Karpas-422 (cell line): ENCODE data around the gene NEDD4. TPM values are rescaled to one million over a fixed set of nuclear protein-coding genes. Genes with fewer than 3 reads are reported as not detected.
A peak's percentile ranks its signal among the peaks of the same experiment; 100 is the strongest.

Experiments
- DNase-seq: peaks from one replicate; pipeline ENCODE4 v3.0.0-alpha.2; 2015
- H2AFZ ChIP-seq: fragments of 200-600 bp; sonication (generic); 2 replicates; pipeline ENCODE4 v1.6.1; 2014; ENCODE audit warnings: antibody characterized with exemption, low read length, mixed read lengths
- H3K27ac ChIP-seq: fragments of 200-600 bp; sonication (generic); 2 replicates; pipeline ENCODE4 v1.5.1; 2014; ENCODE audit warnings: mild to moderate bottlenecking, low read length, moderate library complexity
- H3K27me3 ChIP-seq: fragments of 200-600 bp; sonication (generic); 2 replicates; pipeline ENCODE4 v1.6.1; 2014; ENCODE audit warnings: low read length, mixed read lengths
- H3K36me3 ChIP-seq: fragments of 200-600 bp; sonication (generic); 2 replicates; pipeline ENCODE4 v1.6.1; 2014; ENCODE audit warnings: low read length, mixed read lengths; ENCODE audit not compliant: insufficient read depth
- H3K4me1 ChIP-seq: fragments of 200-600 bp; sonication (generic); 2 replicates; pipeline ENCODE4 v1.6.1; 2014; ENCODE audit warnings: mild to moderate bottlenecking, low read length, mixed read lengths
- H3K4me2 ChIP-seq: fragments of 200-600 bp; sonication (generic); 2 replicates; pipeline ENCODE4 v1.6.1; 2014; ENCODE audit warnings: low read length, low read depth, mild to moderate bottlenecking; ENCODE audit not compliant: poor library complexity, severe bottlenecking
- H3K4me3 ChIP-seq: fragments of 200-600 bp; sonication (generic); 2 replicates; pipeline ENCODE4 v1.5.1; 2014; ENCODE audit warnings: mild to moderate bottlenecking, antibody characterized with exemption, low read length, mixed read lengths
- H3K79me2 ChIP-seq: fragments of 200-600 bp; sonication (generic); 2 replicates; pipeline ENCODE4 v1.6.1; 2014; ENCODE audit warnings: mild to moderate bottlenecking, low read length, mixed read lengths
- H3K9ac ChIP-seq: fragments of 200-600 bp; sonication (generic); 2 replicates; pipeline ENCODE4 v1.6.0; 2014; ENCODE audit warnings: low read length
- H3K9me2 ChIP-seq: fragments of 200-600 bp; sonication (generic), shearing (Covaris generic); replicated peaks from 2 replicates; pipeline ENCODE4 v1.6.0; 2014; ENCODE audit warnings: mild to moderate bottlenecking, low read length, moderate library complexity; ENCODE audit not compliant: insufficient read depth
- H3K9me3 ChIP-seq: fragments of 300-700, 200-600 bp; sonication (generic); 2 replicates; pipeline ENCODE4 v1.6.1; 2014; ENCODE audit warnings: low read length, mixed read lengths
- H4K20me1 ChIP-seq: fragments of 200-600 bp; sonication (generic); 2 replicates; pipeline ENCODE4 v1.6.1; 2014; ENCODE audit warnings: mild to moderate bottlenecking, antibody characterized with exemption, low read length, low read depth; ENCODE audit not compliant: insufficient read depth
- total RNA-seq: library from RNA; depleted of rRNA; stranded (reverse); fragments of >200 nt; shearing (Covaris generic); gene quantifications from 2 replicates; pipeline ENCODE4 v1.2.3, GENCODE V29; 2014; ENCODE audit warnings: low replicate concordance

Gene NEDD4
- total RNA-seq, 1 experiment from 2014 or later = 6.3 TPM

DNA sequence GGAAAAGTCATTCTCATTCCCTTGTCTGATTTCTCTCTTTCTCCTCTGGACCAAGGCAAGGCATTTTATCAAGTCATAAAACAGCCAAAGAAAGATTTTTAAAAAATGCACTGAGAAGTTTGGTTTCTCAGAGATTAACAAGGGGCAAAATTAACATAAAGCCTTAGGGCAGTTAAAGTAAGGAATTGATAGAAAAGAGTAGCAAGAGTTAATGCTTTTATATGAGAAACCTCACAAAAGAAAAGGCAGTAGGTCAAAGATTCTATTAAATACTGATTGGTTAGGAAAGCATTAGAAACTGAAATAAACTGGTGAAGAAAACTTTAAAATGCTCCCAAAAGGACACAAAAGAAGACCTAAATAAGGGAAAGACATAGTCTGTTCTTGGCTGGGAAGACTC is 129.5 kb downstream of the NEDD4 start:
- H4K20me1 ChIP-seq = no peaks in the 10 kb centered on the region
- no peak overlapping the region for H2AFZ ChIP-seq
- H3K79me2 ChIP-seq = no peaks in the 10 kb centered on the region
- no peaks in the 10 kb centered on the region for H3K4me1 ChIP-seq
- no peaks in the 10 kb centered on the region for H3K36me3 ChIP-seq
- no peak overlapping the region for H3K27ac ChIP-seq
- no peak overlapping the region for H3K4me3 ChIP-seq
- DNase-seq = no peak
- H3K9me2 ChIP-seq = no peaks in the 10 kb centered on the region
- no peak overlapping the region for H3K9ac ChIP-seq
- no peak overlapping the region for H3K4me2 ChIP-seq
- no peaks in the 10 kb centered on the region for H3K9me3 ChIP-seq
- H3K27me3 ChIP-seq = no peaks in the 10 kb centered on the region

- H3K4me1 ChIP-seq = no peaks in the 10 kb centered on the region
- no peaks in the 10 kb centered on the region for H3K9me3 ChIP-seq
- no peak overlapping the region for H3K27ac ChIP-seq
- H3K9me2 ChIP-seq = no peaks in the 10 kb centered on the region
- H3K36me3 ChIP-seq = no peaks in the 10 kb centered on the region
- no peak overlapping the region for H3K4me2 ChIP-seq
- DNase-seq = no peak
- H3K9ac ChIP-seq = no peak overlapping the region
- no peaks in the 10 kb centered on the region for H3K27me3 ChIP-seq
- H4K20me1 ChIP-seq = no peaks in the 10 kb centered on the region
- H2AFZ ChIP-seq = no peak overlapping the region
- no peaks in the 10 kb centered on the region for H3K79me2 ChIP-seq
- H3K4me3 ChIP-seq = no peak overlapping the region
These were observed 132.3 kb downstream of the NEDD4 start for GRCh38 chr15:55861115-55861514.

GRCh38 chr15:55860468-55860867 is 132.9 kb downstream of the NEDD4 start:
- Histone ChIP-seq H3K27ac (no peak overlapping the region), H3K27me3 (no peaks in the 10 kb centered on the region)
- DNase-seq = no peak

DNA sequence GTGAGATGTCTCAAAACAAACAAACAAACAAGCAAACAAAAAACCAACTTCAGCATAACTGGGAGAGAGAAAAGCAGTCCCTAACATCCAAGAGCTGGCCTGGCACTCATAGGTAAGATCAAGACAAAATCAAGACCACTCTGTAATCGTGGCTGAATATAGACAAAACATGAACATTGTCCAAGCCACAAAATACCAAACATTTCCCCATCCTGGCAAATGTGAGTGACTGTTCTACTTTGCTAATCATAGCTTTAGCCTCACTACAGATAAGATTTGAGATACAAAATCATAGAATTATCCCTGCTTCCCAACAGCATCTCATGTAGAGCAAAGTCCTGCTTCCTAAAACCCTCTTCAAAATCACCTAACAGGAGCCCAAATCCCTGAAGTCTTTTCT is 133.7 kb downstream of the NEDD4 start:
- Histone ChIP-seq H3K27ac (no peak overlapping the region), H3K4me2 (no peak overlapping the region), H3K9me2 (no peaks in the 10 kb centered on the region), H2AFZ (no peak overlapping the region), H3K27me3 (no peaks in the 10 kb centered on the region), H3K36me3 (no peaks in the 10 kb centered on the region), H3K9ac (no peak overlapping the region), H3K79me2 (no peaks in the 10 kb centered on the region), H3K4me1 (no peaks in the 10 kb centered on the region), H3K9me3 (no peaks in the 10 kb centered on the region), H3K4me3 (no peak overlapping the region), H4K20me1 (no peaks in the 10 kb centered on the region)
- DNase-seq = no peak

More at GRCh38 chr15:55860468-55860867, 132.9 kb downstream of the NEDD4 start:
- Histone ChIP-seq H2AFZ (no peak overlapping the region), H3K79me2 (no peaks in the 10 kb centered on the region), H3K36me3 (no peaks in the 10 kb centered on the region), H3K4me1 (no peaks in the 10 kb centered on the region), H3K9me3 (no peaks in the 10 kb centered on the region), H3K4me2 (no peak overlapping the region), H4K20me1 (no peaks in the 10 kb centered on the region), H3K9ac (no peak overlapping the region), H3K9me2 (no peaks in the 10 kb centered on the region), H3K4me3 (no peak overlapping the region)

DNA sequence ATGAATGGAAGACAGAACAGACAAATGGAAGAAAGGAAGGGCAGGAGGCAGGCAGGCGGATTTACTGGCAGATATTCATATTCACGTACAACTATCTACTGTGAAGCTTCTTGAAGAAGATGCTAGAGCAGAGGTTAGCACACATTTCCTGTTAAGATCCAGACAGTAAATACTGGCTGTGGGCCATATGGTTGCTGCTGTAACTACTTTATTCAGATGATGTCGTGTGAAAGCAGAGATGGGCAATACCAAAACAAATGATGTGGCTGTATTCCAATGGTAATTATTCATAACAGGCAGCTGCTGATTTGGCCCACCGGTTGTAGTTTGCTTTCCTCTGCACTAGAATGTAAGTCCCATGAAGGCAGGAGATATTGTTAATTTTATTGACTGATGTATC is 134.8 kb downstream of the NEDD4 start:
- Histone ChIP-seq H3K36me3 (no peaks in the 10 kb centered on the region), H3K27ac (no peak overlapping the region), H3K4me3 (no peak overlapping the region), H3K27me3 (no peaks in the 10 kb centered on the region), H3K4me2 (no peak overlapping the region), H3K4me1 (no peaks in the 10 kb centered on the region), H3K9me3 (no peaks in the 10 kb centered on the region), H3K9ac (no peak overlapping the region), H3K79me2 (no peaks in the 10 kb centered on the region), H4K20me1 (no peaks in the 10 kb centered on the region), H2AFZ (no peak overlapping the region), H3K9me2 (no peaks in the 10 kb centered on the region)
- DNase-seq = no peak

DNA sequence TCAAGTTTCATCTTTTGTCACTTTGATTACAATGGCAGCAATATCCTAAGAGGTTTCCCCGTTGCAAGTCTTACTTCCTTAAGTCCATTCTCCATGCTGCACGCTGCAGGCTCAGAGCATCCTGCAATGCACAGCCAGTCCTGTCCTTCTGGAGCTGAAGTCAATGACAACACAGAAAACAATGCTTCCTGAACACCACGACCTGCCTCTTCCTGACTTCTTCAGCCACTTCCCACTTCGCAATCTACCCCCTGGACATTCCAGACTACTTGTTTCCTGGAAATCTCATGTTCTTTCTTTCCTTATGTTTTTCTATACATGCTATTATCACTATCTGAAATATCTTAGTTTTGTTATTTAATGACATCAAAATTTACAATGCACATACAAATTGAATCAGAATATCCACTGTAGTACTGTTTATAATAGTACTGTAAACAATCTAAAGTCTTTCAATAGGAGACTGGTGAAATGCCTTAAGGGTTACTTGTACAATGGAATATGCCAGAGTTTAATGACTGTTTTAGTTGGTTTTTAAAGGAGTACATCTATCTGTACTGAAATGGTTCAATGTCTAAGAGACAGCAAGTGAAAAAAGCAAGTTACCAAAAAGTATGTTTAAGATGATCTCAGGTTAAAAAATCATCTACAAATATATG is 136.8 kb downstream of the NEDD4 start:
- no peaks in the 10 kb centered on the region for H3K79me2 ChIP-seq
- no peak overlapping the region for H3K9ac ChIP-seq
- H3K4me1 ChIP-seq = no peaks in the 10 kb centered on the region
- no peaks in the 10 kb centered on the region for H3K27me3 ChIP-seq
- H3K9me3 ChIP-seq = no peaks in the 10 kb centered on the region
- H3K4me2 ChIP-seq = no peak overlapping the region
- H3K9me2 ChIP-seq = no peaks in the 10 kb centered on the region
- no peaks in the 10 kb centered on the region for H3K36me3 ChIP-seq
- DNase-seq = no peak
- H2AFZ ChIP-seq = no peak overlapping the region
- H3K27ac ChIP-seq = no peak overlapping the region
- H3K4me3 ChIP-seq = no peak overlapping the region
- no peaks in the 10 kb centered on the region for H4K20me1 ChIP-seq

GRCh38 chr15:55853134-55853533 is 140.3 kb downstream of the NEDD4 start:
- Histone ChIP-seq H3K4me1 (no peaks in the 10 kb centered on the region), H3K36me3 (no peaks in the 10 kb centered on the region), H3K4me2 (no peak overlapping the region), H3K9me2 (no peaks in the 10 kb centered on the region), H2AFZ (no peak overlapping the region), H4K20me1 (no peaks in the 10 kb centered on the region), H3K79me2 (no peaks in the 10 kb centered on the region), H3K9me3 (no peaks in the 10 kb centered on the region), H3K9ac (no peak overlapping the region), H3K27ac (no peak overlapping the region), H3K4me3 (no peak overlapping the region), H3K27me3 (no peaks in the 10 kb centered on the region)
- DNase-seq = no peak

GRCh38 chr15:55846116-55846707 is 147.2 kb downstream of the NEDD4 start:
- H3K4me1 ChIP-seq = no peaks in the 10 kb centered on the region
- H4K20me1 ChIP-seq = no peaks in the 10 kb centered on the region
- no peaks in the 10 kb centered on the region for H3K9me3 ChIP-seq
- no peak overlapping the region for H2AFZ ChIP-seq
- no peak overlapping the region for H3K27ac ChIP-seq
- H3K36me3 ChIP-seq = no peaks in the 10 kb centered on the region
- no peak overlapping the region for H3K4me3 ChIP-seq
- no peaks in the 10 kb centered on the region for H3K9me2 ChIP-seq
- no peak overlapping the region for H3K4me2 ChIP-seq
- H3K9ac ChIP-seq = no peak overlapping the region
- no peaks in the 10 kb centered on the region for H3K27me3 ChIP-seq
- peak; percentile 90 for DNase-seq
- no peaks in the 10 kb centered on the region for H3K79me2 ChIP-seq
